Measurements from ENCODE around the gene RERE. TPM values are rescaled to one million over a fixed set of nuclear protein-coding genes. Genes with fewer than 3 reads are reported as not detected.

The RERE gene
- total and polyA plus RNA-seq, 2 donors (not counting 3 experiments of a cell fraction or from before 2014, with no cell fraction given): 14.1 to 113 TPM

DNA sequence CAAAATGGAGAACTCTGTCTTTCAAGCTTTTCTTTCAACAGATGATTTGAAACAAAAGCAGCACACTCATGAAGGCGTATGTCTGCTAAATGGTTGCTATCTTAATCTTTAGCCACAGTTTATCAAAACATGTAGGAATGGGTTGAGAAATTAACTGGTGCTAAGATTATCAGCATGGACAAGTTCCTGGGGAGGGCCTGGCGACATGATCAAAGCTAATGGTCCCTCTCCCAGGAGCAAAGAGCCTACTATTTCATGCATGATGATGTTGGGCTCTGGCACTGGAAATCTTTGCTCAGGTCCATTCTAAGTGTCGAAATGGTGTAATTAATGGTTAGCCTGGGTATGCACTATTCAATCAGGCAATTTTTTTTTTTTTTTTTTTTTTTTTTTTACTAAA lies 407.8 kb downstream of the RERE start:
- POLR2A ChIA-PET: no interaction called here

More for the DNA sequence above, 407.8 kb downstream of the RERE start:
- no peak for TF ChIP-seq POLR2AphosphoS5 (IDR thresholded peaks at IDR 0.05; ENCODE audit: insufficient read depth, low read depth, low read length)
- no peak for TF ChIP-seq EZH2 (IDR thresholded peaks at IDR 0.05; ENCODE audit: borderline replicate concordance, low read depth, low read length, severe bottlenecking)
- TF ChIP-seq GATA2 (IDR thresholded peaks at IDR 0.05; ENCODE audit: insufficient read depth, insufficient read length, low read depth, low read length): no peak
- TF ChIP-seq, protein P1, sequence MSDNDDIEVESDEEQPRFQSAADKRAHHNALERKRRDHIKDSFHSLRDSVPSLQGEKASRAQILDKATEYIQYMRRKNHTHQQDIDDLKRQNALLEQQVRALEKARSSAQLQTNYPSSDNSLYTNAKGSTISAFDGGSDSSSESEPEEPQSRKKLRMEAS (IDR thresholded peaks at IDR 0.05; ENCODE audit: insufficient read depth, insufficient read length): no peak
- no peak for TF ChIP-seq FOS (IDR thresholded peaks at IDR 0.05; ENCODE audit: borderline replicate concordance, insufficient read depth, low read length)
- TF ChIP-seq JUN (IDR thresholded peaks at IDR 0.05; ENCODE audit: borderline replicate concordance, insufficient read depth, insufficient read length, low read depth): no peak
- TF ChIP-seq, protein P2, sequence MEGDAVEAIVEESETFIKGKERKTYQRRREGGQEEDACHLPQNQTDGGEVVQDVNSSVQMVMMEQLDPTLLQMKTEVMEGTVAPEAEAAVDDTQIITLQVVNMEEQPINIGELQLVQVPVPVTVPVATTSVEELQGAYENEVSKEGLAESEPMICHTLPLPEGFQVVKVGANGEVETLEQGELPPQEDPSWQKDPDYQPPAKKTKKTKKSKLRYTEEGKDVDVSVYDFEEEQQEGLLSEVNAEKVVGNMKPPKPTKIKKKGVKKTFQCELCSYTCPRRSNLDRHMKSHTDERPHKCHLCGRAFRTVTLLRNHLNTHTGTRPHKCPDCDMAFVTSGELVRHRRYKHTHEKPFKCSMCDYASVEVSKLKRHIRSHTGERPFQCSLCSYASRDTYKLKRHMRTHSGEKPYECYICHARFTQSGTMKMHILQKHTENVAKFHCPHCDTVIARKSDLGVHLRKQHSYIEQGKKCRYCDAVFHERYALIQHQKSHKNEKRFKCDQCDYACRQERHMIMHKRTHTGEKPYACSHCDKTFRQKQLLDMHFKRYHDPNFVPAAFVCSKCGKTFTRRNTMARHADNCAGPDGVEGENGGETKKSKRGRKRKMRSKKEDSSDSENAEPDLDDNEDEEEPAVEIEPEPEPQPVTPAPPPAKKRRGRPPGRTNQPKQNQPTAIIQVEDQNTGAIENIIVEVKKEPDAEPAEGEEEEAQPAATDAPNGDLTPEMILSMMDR (IDR thresholded peaks at IDR 0.05; ENCODE audit: extremely low read depth in 1 of 2, insufficient read depth in 1 of 2, low read depth in 1 of 2, low read length in 2 of 2): no peak
- TF ChIP-seq MYC (IDR thresholded peaks at IDR 0.05; ENCODE audit: low read depth, low read length): no peak
- TF ChIP-seq POLR2A (IDR thresholded peaks at IDR 0.05; ENCODE audit: low read depth, low read length): no peak
- no peak overlapping the region for H3K4me3 ChIP-seq (replicated peaks in 1 of 3; ENCODE audit: insufficient read depth in 1 of 3, low read depth in 1 of 3, low read length in 3 of 3)
- peak overlapping the region; percentile 62 for H3K27ac ChIP-seq (ENCODE audit: insufficient read depth, low read depth, low read length)
- H3K27me3 ChIP-seq (ENCODE audit: control insufficient read depth in 2 of 2, insufficient read depth in 2 of 2, low read length in 2 of 2): no peaks in the 10 kb centered on the region
- FAIRE-seq: no peak
- H3K9me3 ChIP-seq (replicated peaks; ENCODE audit: control insufficient read depth, insufficient read depth, low read length): no peaks in the 10 kb centered on the region
- CTCF ChIA-PET: interaction anchor here (0.5 to 3.1 kb wide), 35 partner anchors 10 to 440 kb away, joined by 3 to 34 read pairs (median 5); no protein-coding TSS in a partner anchor
- DNase-seq (ENCODE audit: low read depth, low spot score): no peak
- H3K36me3 ChIP-seq (ENCODE audit: control insufficient read depth in 2 of 2, extremely low read depth in 1 of 2, insufficient read depth in 2 of 2, low read length in 2 of 2): peaks cover 0 to 2% of the 10 kb centered on the region in 2 experiments
- H4K20me1 ChIP-seq (replicated peaks; ENCODE audit: control insufficient read depth, extremely low read depth, insufficient read depth, low read length): no peaks in the 10 kb centered on the region
- no TSS peak for BruUV-seq (replicated peaks)
- H2AFZ ChIP-seq (ENCODE audit: low read depth, low read length): no peak overlapping the region
- peaks cover 53% of the 10 kb centered on the region for H3K4me1 ChIP-seq (ENCODE audit: control insufficient read depth, extremely low read depth, insufficient read depth, low read length)
- intact Hi-C loops (cut with micrococcal nuclease) (loop anchor here (1.0 to 2.0 kb wide), 2 partner anchors 25 to 35 kb away; no protein-coding TSS in a partner anchor), dilution Hi-C loops (cut with MboI; ENCODE audit: extremely low pct_ligation_motif_present, low sequenced_read_pairs) (no loop called here)
- H3K9me1 ChIP-seq (replicated peaks; ENCODE audit: control insufficient read depth, extremely low read depth, insufficient read depth, low read length): no peaks in the 10 kb centered on the region
- H3K9ac ChIP-seq (replicated peaks; ENCODE audit: extremely low read depth, insufficient read depth, low read length): no peak overlapping the region
- H3K79me2 ChIP-seq (ENCODE audit: control insufficient read depth, insufficient read depth, low read length): peaks cover 65% of the 10 kb centered on the region
- H3K4me2 ChIP-seq (ENCODE audit: insufficient read depth, low read length): peak overlapping the region; percentile 62
